B cell (primary cell): Measurements from ENCODE around the gene IQGAP1. TPM values are rescaled to one million over a fixed set of nuclear protein-coding genes. Genes with fewer than 3 reads are reported as not detected.

ENCODE experiments used
- ATAC-seq: fragments of 200-7000 bp; cut with Tn5 transposase; one replicate; pipeline ENCODE4 v1.10.0; 2021; ENCODE audit warnings: low read depth, mild to moderate bottlenecking, moderate number of reproducible peaks, moderate library complexity
- CTCF ChIA-PET: fragments of 350-600 bp; sonication (Branson Sonifier 250); formaldehyde crosslinking; loops from one replicate; lab custom pipeline; 2021; ENCODE audit warnings: antibody characterized with exemption, inconsistent platforms; lab: Charles Lee
- POLR2A ChIA-PET: fragments of 350-600 bp; sonication (Branson Sonifier 250); formaldehyde crosslinking; loops from one replicate; lab custom pipeline; 2021; ENCODE audit warnings: antibody characterized with exemption; lab: Charles Lee
- DNase-seq: peaks from one replicate; pipeline ENCODE4 v3.0.0; 2013
- H2AFZ ChIP-seq: 2 replicates; pipeline ENCODE4 v1.6.1; 2012; ENCODE audit warnings: mild to moderate bottlenecking, low read depth, low read length; ENCODE audit not compliant: insufficient read depth, poor library complexity, severe bottlenecking
- H3K27ac ChIP-seq, 2 donors: 1 replicate in 1 of 2; 2 replicates in 1 of 2; pipeline ENCODE4 v1.5.1; 2012 to 2013; ENCODE audit warnings: low read length in 2 of 2, mild to moderate bottlenecking in 2 of 2, moderate library complexity in 1 of 2
- H3K27me3 ChIP-seq, 4 experiments: fragments of 200-600 bp in 1 of 4; sonication (generic) in 1 of 4; replicated peaks in 1 of 4; 1 replicate in 2 of 4; 2 replicates in 2 of 4; pipeline versions ENCODE4 v1.6.1 to v1.7.0; 2013 to 2016; ENCODE audit warnings: low read length in 3 of 4, mild to moderate bottlenecking in 2 of 4, mixed read lengths in 1 of 4, moderate library complexity in 1 of 4; ENCODE audit not compliant: insufficient read depth in 4 of 4, control insufficient read depth in 3 of 4; ENCODE audit errors: control extremely low read depth in 1 of 4
- H3K36me3 ChIP-seq, 2 experiments: replicated peaks in 1 of 2; 1 replicate in 1 of 2; 2 replicates in 1 of 2; pipeline versions ENCODE4 v1.6.1 to v1.7.1; 2013; ENCODE audit warnings: low read length in 1 of 2; ENCODE audit not compliant: insufficient read depth in 2 of 2, control insufficient read depth in 1 of 2; ENCODE audit errors: control extremely low read depth in 1 of 2, extremely low read depth in 1 of 2
- H3K4me1 ChIP-seq, 2 donors: fragments of 200-600 bp in 1 of 2; sonication (generic) in 1 of 2; 1 replicate in 1 of 2; 2 replicates in 1 of 2; pipeline versions ENCODE4 v1.5.1 to v1.6.1; 2013 to 2017; ENCODE audit warnings: low read length in 2 of 2; ENCODE audit not compliant: control insufficient read depth in 2 of 2, insufficient read depth in 2 of 2
- H3K4me2 ChIP-seq: replicated peaks from 2 replicates; pipeline ENCODE3; 2012; ENCODE audit warnings: mild to moderate bottlenecking, low read depth, low read length; ENCODE audit not compliant: poor library complexity, severe bottlenecking
- H3K4me3 ChIP-seq, 5 experiments: fragments of 200-600 bp in 1 of 5; sonication (generic) in 1 of 5; 1 replicate in 3 of 5; 2 replicates in 2 of 5; pipeline versions ENCODE4 v1.5.1 to v1.7.0; 2011 to 2016; ENCODE audit warnings: low read length in 4 of 5, mild to moderate bottlenecking in 4 of 5, low read depth in 2 of 5, control low read depth in 1 of 5, moderate library complexity in 1 of 5; ENCODE audit not compliant: insufficient read depth in 1 of 5; ENCODE audit errors: control extremely low read depth in 1 of 5, extremely low read depth in 1 of 5
- H3K79me2 ChIP-seq: fragments of 200-600 bp; sonication (generic); one replicate; pipeline ENCODE4 v1.6.0; 2016; ENCODE audit warnings: low read length; ENCODE audit not compliant: control insufficient read depth, insufficient read depth
- H3K9ac ChIP-seq: fragments of 200-600 bp; sonication (generic); 2 replicates; pipeline ENCODE4 v1.6.1; 2017; ENCODE audit warnings: mild to moderate bottlenecking, low read length, moderate library complexity
- H3K9me3 ChIP-seq, 3 donors: one replicate each; pipeline versions ENCODE4 v1.6.1 to v1.7.1; 2013; ENCODE audit warnings: low read length in 2 of 3; ENCODE audit not compliant: control insufficient read depth in 2 of 3, insufficient read depth in 1 of 3; ENCODE audit errors: control extremely low read depth in 1 of 3
- H4K20me1 ChIP-seq: 2 replicates; pipeline ENCODE4 v1.6.0; 2012; ENCODE audit warnings: mild to moderate bottlenecking, low read length; ENCODE audit not compliant: insufficient read depth, control insufficient read depth, poor library complexity, severe bottlenecking
- H3K27ac Mint-ChIP-seq: one replicate; pipeline ENCODE4 v1.8.0; 2021; ENCODE audit warnings: mixed read lengths
- H3K27me3 Mint-ChIP-seq: one replicate; pipeline ENCODE4 v1.8.0; 2021; ENCODE audit warnings: mixed read lengths
- H3K4me1 Mint-ChIP-seq: one replicate; pipeline ENCODE4 v1.8.0; 2021; ENCODE audit warnings: mixed read lengths
- H3K4me3 Mint-ChIP-seq: one replicate; pipeline ENCODE4 v1.8.0; 2021; ENCODE audit warnings: mixed read lengths
- H3K9me3 Mint-ChIP-seq: one replicate; pipeline ENCODE4 v1.8.0; 2022; ENCODE audit warnings: mixed read lengths; ENCODE audit not compliant: insufficient read depth
- CTCF ChIP-seq: fragments of 200-600 bp; IDR thresholded peaks from one replicate; pipeline ENCODE4 v1.8.0; 2022; ENCODE audit warnings: antibody characterized with exemption, mild to moderate bottlenecking
- EZH2 ChIP-seq: IDR thresholded peaks from 2 replicates; pipeline ENCODE4 v1.6.1; 2012; ENCODE audit warnings: borderline replicate concordance, low read depth, mild to moderate bottlenecking, moderate library complexity, low read length; ENCODE audit not compliant: insufficient read depth, poor library complexity, severe bottlenecking
- WGBS: methylation state at CpG from one replicate; pipeline ENCODE4 v1.1.5; 2013; ENCODE audit warnings: missing lambda C conversion rate; ENCODE audit not compliant: insufficient coverage; 5-methylcytosine and 5-hydroxymethylcytosine counted together
- intact Hi-C: fragments of 100-400 bp; cut with micrococcal nuclease; formaldehyde crosslinking; loops from one replicate; pipeline ENCODE4 v1.10.0; 2022
- polyA plus RNA-seq: library from polyadenylated mRNA; depleted of rRNA; stranded (reverse); fragments of >200 nt; gene quantifications from 2 replicates; pipeline ENCODE4 v1.2.3, GENCODE V29; 2012
- total RNA-seq, 2 donors: library from RNA; stranded (reverse); fragments of 120-200 nt in 1 of 2; gene quantifications; 1 replicate in 1 of 2; 2 replicates in 1 of 2; pipeline versions ENCODE4 v1.2.3 to v1.2.4, GENCODE V29; 2013 to 2022

Gene IQGAP1
- total and polyA plus RNA-seq, 2 donors (not counting 1 experiment from before 2014, with no cell fraction given): 49.7 to 216 TPM

DNA sequence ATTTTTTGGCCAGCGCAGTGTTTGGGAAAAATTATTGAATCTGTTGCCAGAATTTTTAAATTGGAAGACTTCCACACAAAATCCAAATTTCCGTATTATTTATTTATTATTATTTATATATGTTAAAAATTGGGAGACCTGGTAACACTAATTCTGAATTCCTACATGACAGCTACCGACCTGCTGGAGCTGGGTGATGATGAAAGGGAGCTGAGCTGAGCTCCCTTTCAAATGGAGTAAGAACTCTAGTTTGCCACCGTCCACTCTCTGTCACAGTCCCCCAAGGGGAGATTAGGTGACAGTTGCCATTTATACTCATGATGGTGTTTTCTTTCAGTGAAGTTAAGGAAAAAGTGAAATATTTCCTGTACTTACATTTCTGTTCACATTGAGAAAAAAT, 143.1 kb downstream of the IQGAP1 start:
- Histone ChIP-seq H3K27me3 (no peaks in the 10 kb centered on the region), H2AFZ (no peak overlapping the region), H3K27ac (no peak overlapping the region), H3K9ac (peak overlapping the region; percentile 89), H3K4me1 (peaks cover 37 to 43% of the 10 kb centered on the region in 2 donors), H3K36me3 (peaks cover 0 to 3% of the 10 kb centered on the region in 2 experiments), H3K79me2 (peaks cover 65% of the 10 kb centered on the region), H3K9me3 (no peaks in the 10 kb centered on the region), H4K20me1 (peaks cover 47% of the 10 kb centered on the region), H3K4me2 (peak overlapping the region; percentile 94), H3K4me3 (peak overlapping the region; percentile 41 to 90 (median 67))
- no peaks in the 10 kb centered on the region for H3K27me3 Mint-ChIP-seq
- no peaks in the 10 kb centered on the region for H3K9me3 Mint-ChIP-seq
- intact Hi-C loops: loop anchor here (2.0 kb wide), 1 partner anchor 64 kb away; no protein-coding TSS in a partner anchor
- peak overlapping the region; percentile 98 for H3K4me3 Mint-ChIP-seq
- peak overlapping the region; percentile 90 for H3K27ac Mint-ChIP-seq
- CTCF ChIA-PET: interaction anchor here (0.8 to 2.2 kb wide), 10 partner anchors 9 to 371 kb away, joined by 3 to 7 read pairs (median 3); no protein-coding TSS in a partner anchor
- no peak for ATAC-seq
- TF ChIP-seq EZH2 (no peak), CTCF (no peak)
- no peak for DNase-seq
- H3K4me1 Mint-ChIP-seq: peaks cover 53% of the 10 kb centered on the region
- WGBS: 89% methylated on average over 1 of the region's 4 CpGs
- POLR2A ChIA-PET: interaction anchor here (0.7 to 1.7 kb wide), 2 partner anchors 9 to 64 kb away, joined by 3 to 10 read pairs; no protein-coding TSS in a partner anchor

- no peak overlapping the region for H3K4me3 ChIP-seq
- no peaks in the 10 kb centered on the region for H3K9me3 ChIP-seq
- H3K9ac ChIP-seq: no peak overlapping the region
- Mint-ChIP-seq H3K4me1 (peaks cover 65% of the 10 kb centered on the region), H3K9me3 (no peaks in the 10 kb centered on the region), H3K4me3 (no peak overlapping the region), H3K27me3 (no peaks in the 10 kb centered on the region), H3K27ac (peak overlapping the region; percentile 5)
- no peak overlapping the region for H2AFZ ChIP-seq
- H3K4me2 ChIP-seq: no peak overlapping the region
- DNase-seq: no peak
- no peak overlapping the region for H3K27ac ChIP-seq
- peaks cover 0 to 18% of the 10 kb centered on the region in 2 experiments for H3K36me3 ChIP-seq
- intact Hi-C loops: no loop called here
- WGBS: 100% methylated on average over 4 of the region's 5 CpGs
- ChIA-PET POLR2A (interaction anchor here (0.7 kb wide), 1 partner anchor 43 kb away, joined by 4 read pairs; no protein-coding TSS in a partner anchor), CTCF (interaction anchor here (1.0 to 1.8 kb wide), 2 partner anchors 20 to 400 kb away, joined by 3 to 7 read pairs; partner anchors contain the start of gene UNC45A)
- H3K27me3 ChIP-seq: no peaks in the 10 kb centered on the region
- ATAC-seq: no peak
- peaks cover 91% of the 10 kb centered on the region for H3K79me2 ChIP-seq
- H3K4me1 ChIP-seq: peaks cover 32 to 35% of the 10 kb centered on the region in 2 donors
- TF ChIP-seq EZH2: no peak
- no peak for TF ChIP-seq CTCF
- peaks cover 62% of the 10 kb centered on the region for H4K20me1 ChIP-seq
Measured at GRCh38 chr15:90535254-90535653, 147.2 kb downstream of the IQGAP1 start.
